Keratinocyte (primary cell): Measurements from ENCODE around the gene CAPSL. TPM values are rescaled to one million over a fixed set of nuclear protein-coding genes. Genes with fewer than 3 reads are reported as not detected.

Experiments
- DNase-seq: peaks from one replicate; pipeline ENCODE4 v3.0.0-alpha.2; 2011; ENCODE audit warnings: low read depth, missing footprints, low spot score
- FAIRE-seq: peaks from 2 replicates; lab custom pipeline; 2011; peaks lifted over from hg19 to GRCh38; lab: Jason Lieb, UNC
- H2AFZ ChIP-seq: 2 replicates; pipeline ENCODE4 v1.6.0; 2012; ENCODE audit warnings: low read length, control low read depth, inconsistent platforms; ENCODE audit not compliant: control insufficient read depth
- H3K27ac ChIP-seq: 2 replicates; pipeline ENCODE4 v1.5.1; 2011; ENCODE audit warnings: low read length; ENCODE audit not compliant: control insufficient read depth, insufficient read depth
- H3K27me3 ChIP-seq: 3 replicates; pipeline ENCODE4 v1.6.0; 2011; ENCODE audit warnings: low read length; ENCODE audit not compliant: control insufficient read depth, insufficient read depth; ENCODE audit errors: extremely low read depth
- H3K36me3 ChIP-seq, 2 experiments: 2 replicates in 1 of 2; 3 replicates in 1 of 2; pipeline ENCODE4 v1.5.1; 2011; ENCODE audit warnings: low read length in 2 of 2, mild to moderate bottlenecking in 1 of 2; ENCODE audit not compliant: control insufficient read depth in 2 of 2, insufficient read depth in 2 of 2; ENCODE audit errors: extremely low read depth in 1 of 2
- H3K4me1 ChIP-seq: 3 replicates; pipeline ENCODE4 v1.5.1; 2011; ENCODE audit warnings: low read length; ENCODE audit not compliant: control insufficient read depth, insufficient read depth; ENCODE audit errors: extremely low read depth
- H3K4me2 ChIP-seq: 3 replicates; pipeline ENCODE4 v1.6.0; 2011; ENCODE audit warnings: low read depth, low read length; ENCODE audit not compliant: control insufficient read depth, insufficient read depth; ENCODE audit errors: extremely low read depth
- H3K4me3 ChIP-seq, 3 experiments: fragments of 200-600 bp in 1 of 3; sonication (generic) in 1 of 3; 2 replicates in 2 of 3; 3 replicates in 1 of 3; pipeline ENCODE4 v1.5.1; 2011 to 2016; ENCODE audit warnings: low read length in 3 of 3, mild to moderate bottlenecking in 3 of 3, control low read depth in 2 of 3, inconsistent platforms in 1 of 3, low read depth in 1 of 3, mixed read lengths in 1 of 3, mixed run types in 1 of 3, moderate library complexity in 1 of 3; ENCODE audit not compliant: control insufficient read depth in 2 of 3, insufficient read depth in 2 of 3; ENCODE audit errors: extremely low read depth in 1 of 3
- H3K79me2 ChIP-seq: 2 replicates; pipeline ENCODE4 v1.6.0; 2012; ENCODE audit warnings: low read length; ENCODE audit not compliant: control insufficient read depth, insufficient read depth
- H3K9ac ChIP-seq: 3 replicates; pipeline ENCODE4 v1.6.0; 2011; ENCODE audit warnings: low read length; ENCODE audit not compliant: control insufficient read depth, insufficient read depth; ENCODE audit errors: extremely low read depth
- H3K9me1 ChIP-seq: 3 replicates; pipeline ENCODE4 v1.6.0; 2011; ENCODE audit warnings: low read length; ENCODE audit not compliant: control insufficient read depth, insufficient read depth; ENCODE audit errors: extremely low read depth
- H3K9me3 ChIP-seq: 2 replicates; pipeline ENCODE4 v1.5.1; 2012; ENCODE audit warnings: low read depth, low read length; ENCODE audit not compliant: control insufficient read depth
- H4K20me1 ChIP-seq: 3 replicates; pipeline ENCODE4 v1.6.0; 2011; ENCODE audit warnings: low read length; ENCODE audit not compliant: control insufficient read depth, insufficient read depth; ENCODE audit errors: extremely low read depth
- EZH2 ChIP-seq: IDR thresholded peaks from one replicate; pipeline ENCODE4 v1.6.1; 2012; ENCODE audit warnings: inconsistent platforms, mild to moderate bottlenecking, low read length, moderate library complexity
- dilution Hi-C: fragments of 300-500 bp; cut with MboI; formaldehyde crosslinking; loops from one replicate; pipeline ENCODE4 v1.7.0; 2020; ENCODE audit warnings: low sequenced_read_pairs; ENCODE audit not compliant: extremely low pct_ligation_motif_present
- polyA plus RNA-seq, 5 experiments: library from polyadenylated mRNA; depleted of rRNA in 3 of 5; stranded (reverse) in 3 of 5; stranded (forward) in 1 of 5; unstranded in 1 of 5; fragments of >200 nt; gene quantifications; 1 replicate in 1 of 5; 2 replicates in 3 of 5; 3 replicates in 1 of 5; pipeline versions ENCODE4 v1.2.1 to v1.2.3, GENCODE V29; 2011 to 2012; ENCODE audit warnings: missing spikeins in 2 of 5, low read depth in 1 of 5, low replicate concordance in 1 of 5
- TF ChIP-seq, protein P1 (sequence below), 3 experiments: IDR thresholded peaks in 1 of 3; conservative IDR thresholded peaks in 1 of 3; optimal IDR thresholded peaks in 1 of 3; 2 replicates in 2 of 3; 3 replicates in 1 of 3; pipeline versions ENCODE3 to v1.5.1; 2011; ENCODE audit warnings: low read length in 3 of 3, mild to moderate bottlenecking in 3 of 3, moderate library complexity in 2 of 3, control low read depth in 1 of 3, inconsistent platforms in 1 of 3; ENCODE audit not compliant: insufficient read depth in 2 of 3; ENCODE audit errors: extremely low read depth in 1 of 3

Gene CAPSL
- polyA plus RNA-seq, 1 donor (not counting 4 experiments of a cell fraction or from before 2014, with no cell fraction given) = not detected

DNA sequence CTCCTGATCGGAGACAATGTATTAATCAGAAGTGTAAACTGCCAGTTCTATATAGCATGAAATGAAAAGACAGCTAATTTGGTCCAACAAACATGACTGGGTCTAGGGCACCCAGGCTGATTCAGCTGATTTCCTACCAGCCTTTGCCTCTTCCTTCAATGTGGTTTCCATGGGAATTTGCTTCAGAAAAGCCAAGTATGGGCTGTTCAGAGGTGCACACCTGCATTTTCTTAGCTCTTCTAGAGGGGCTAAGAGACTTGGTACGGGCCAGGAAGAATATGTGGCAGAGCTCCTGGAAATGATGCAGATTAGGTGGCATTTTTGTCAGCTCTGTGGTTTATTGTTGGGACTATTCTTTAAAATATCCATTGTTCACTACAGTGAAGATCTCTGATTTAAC, 59.3 kb downstream of the CAPSL start:
- H3K27me3 ChIP-seq = no peaks in the 10 kb centered on the region
- no peak overlapping the region for H2AFZ ChIP-seq
- no peaks in the 10 kb centered on the region for H3K9me3 ChIP-seq
- H4K20me1 ChIP-seq = no peaks in the 10 kb centered on the region
- no peak for FAIRE-seq
- dilution Hi-C loops = no loop called here
- DNase-seq = no peak
- H3K4me2 ChIP-seq = no peak overlapping the region
- H3K4me3 ChIP-seq = no peak overlapping the region
- no peaks in the 10 kb centered on the region for H3K36me3 ChIP-seq
- no peak overlapping the region for H3K9ac ChIP-seq
- H3K27ac ChIP-seq = no peak overlapping the region
- TF ChIP-seq, protein P1, sequence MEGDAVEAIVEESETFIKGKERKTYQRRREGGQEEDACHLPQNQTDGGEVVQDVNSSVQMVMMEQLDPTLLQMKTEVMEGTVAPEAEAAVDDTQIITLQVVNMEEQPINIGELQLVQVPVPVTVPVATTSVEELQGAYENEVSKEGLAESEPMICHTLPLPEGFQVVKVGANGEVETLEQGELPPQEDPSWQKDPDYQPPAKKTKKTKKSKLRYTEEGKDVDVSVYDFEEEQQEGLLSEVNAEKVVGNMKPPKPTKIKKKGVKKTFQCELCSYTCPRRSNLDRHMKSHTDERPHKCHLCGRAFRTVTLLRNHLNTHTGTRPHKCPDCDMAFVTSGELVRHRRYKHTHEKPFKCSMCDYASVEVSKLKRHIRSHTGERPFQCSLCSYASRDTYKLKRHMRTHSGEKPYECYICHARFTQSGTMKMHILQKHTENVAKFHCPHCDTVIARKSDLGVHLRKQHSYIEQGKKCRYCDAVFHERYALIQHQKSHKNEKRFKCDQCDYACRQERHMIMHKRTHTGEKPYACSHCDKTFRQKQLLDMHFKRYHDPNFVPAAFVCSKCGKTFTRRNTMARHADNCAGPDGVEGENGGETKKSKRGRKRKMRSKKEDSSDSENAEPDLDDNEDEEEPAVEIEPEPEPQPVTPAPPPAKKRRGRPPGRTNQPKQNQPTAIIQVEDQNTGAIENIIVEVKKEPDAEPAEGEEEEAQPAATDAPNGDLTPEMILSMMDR (optimal IDR thresholded peaks at IDR 0.05 in 1 of 3, IDR thresholded peaks at IDR 0.05 in 1 of 3, conservative IDR thresholded peaks at IDR 0.05 in 1 of 3; ENCODE audit: extremely low read depth in 1 of 3, insufficient read depth in 2 of 3, low read length in 3 of 3) = no peak
- TF ChIP-seq EZH2 = no peak
- H3K4me1 ChIP-seq = peaks cover 16% of the 10 kb centered on the region
- H3K79me2 ChIP-seq = no peaks in the 10 kb centered on the region
- no peaks in the 10 kb centered on the region for H3K9me1 ChIP-seq

DNA sequence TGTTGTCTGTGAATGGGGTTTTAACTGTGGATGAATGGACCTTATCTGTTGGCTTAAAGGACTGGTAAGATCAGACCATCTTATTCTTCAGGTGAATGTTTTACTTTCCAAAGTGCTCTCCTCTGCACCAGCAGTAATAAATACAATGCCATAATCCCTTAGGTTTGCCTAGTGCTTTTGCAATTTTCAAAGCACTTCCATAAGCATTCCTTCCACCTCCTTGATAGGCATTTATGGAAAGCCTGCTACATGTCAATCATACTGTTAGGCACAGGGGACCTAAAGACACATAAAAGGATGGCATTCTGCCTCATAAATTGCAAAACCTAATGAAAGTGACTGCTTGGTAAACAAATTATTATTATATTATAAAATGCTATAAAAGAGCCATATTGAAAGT, 60.3 kb downstream of the CAPSL start:
- dilution Hi-C loops = no loop called here
- Histone ChIP-seq H3K4me1 (peaks cover 10% of the 10 kb centered on the region), H3K36me3 (no peaks in the 10 kb centered on the region), H3K4me3 (no peak overlapping the region), H3K4me2 (no peak overlapping the region), H3K27me3 (no peaks in the 10 kb centered on the region), H3K79me2 (no peaks in the 10 kb centered on the region), H3K27ac (no peak overlapping the region), H3K9me1 (no peaks in the 10 kb centered on the region), H4K20me1 (no peaks in the 10 kb centered on the region), H3K9me3 (no peaks in the 10 kb centered on the region), H3K9ac (no peak overlapping the region), H2AFZ (no peak overlapping the region)
- no peak for TF ChIP-seq EZH2
- TF ChIP-seq, protein P1 (optimal IDR thresholded peaks at IDR 0.05 in 1 of 3, IDR thresholded peaks at IDR 0.05 in 1 of 3, conservative IDR thresholded peaks at IDR 0.05 in 1 of 3; ENCODE audit: extremely low read depth in 1 of 3, insufficient read depth in 2 of 3, low read length in 3 of 3) = no peak
- DNase-seq (no peak), FAIRE-seq (no peak)
